ENCODE measurements around the gene DCTN4. TPM values are rescaled to one million over a fixed set of nuclear protein-coding genes. Genes with fewer than 3 reads are reported as not detected.

The DCTN4 gene
- total RNA-seq, 1 experiment from 2014 or later, result 48.5 TPM

DNA sequence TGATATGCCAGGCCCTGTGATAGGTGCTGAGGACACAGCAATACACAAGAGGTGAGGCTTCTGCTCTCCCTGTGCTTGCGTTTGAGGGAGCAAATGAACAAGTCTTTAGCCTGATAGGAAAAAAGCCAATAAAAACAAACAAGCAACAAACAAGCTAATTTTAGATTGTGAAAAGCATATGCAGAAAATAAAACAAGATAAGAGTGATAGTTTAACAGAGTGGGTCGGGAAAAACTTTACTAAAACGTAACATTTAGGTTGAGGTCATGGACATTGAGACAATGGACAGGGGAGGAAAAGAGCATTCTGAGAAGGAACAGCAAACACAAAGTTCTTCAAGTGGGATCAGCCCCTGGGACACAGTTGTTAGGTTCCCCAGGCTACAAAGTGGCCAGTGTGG, 24.0 kb upstream of the DCTN4 start:
- Histone ChIP-seq H3K18ac (ENCODE audit: insufficient read length, low read depth, low read length) (no peak overlapping the region), H3K9ac (ENCODE audit: extremely low read depth, insufficient read length, low read length) (no peak overlapping the region), H2AK5ac (ENCODE audit: insufficient read length, low read length) (no peak overlapping the region), H3K79me2 (ENCODE audit: insufficient read depth, low read length) (peaks cover 2% of the 10 kb centered on the region; the same call in 1 of the 2 replicates), H3K14ac (ENCODE audit: insufficient read depth, low read length) (no peak overlapping the region), H3K27me3 (ENCODE audit: insufficient read depth, low read length) (peaks cover 4% of the 10 kb centered on the region; the same call in 1 of the 2 replicates), H2BK15ac (ENCODE audit: low read depth, low read length) (no peak overlapping the region), H3K79me1 (ENCODE audit: insufficient read depth, low read depth, low read length, poor library complexity, severe bottlenecking) (no peaks in the 10 kb centered on the region), H3K23ac (ENCODE audit: insufficient read length, low read depth, low read length) (no peak overlapping the region), H2AFZ (ENCODE audit: low read length) (no peak overlapping the region), H3K9me3 (ENCODE audit: control insufficient read depth, low read depth, low read length) (no peaks in the 10 kb centered on the region), H3K4me2 (ENCODE audit: insufficient read depth, insufficient read length, low read length) (peak overlapping the region; percentile 3), H2BK120ac (ENCODE audit: low read depth, low read length, poor library complexity, severe bottlenecking) (no peak overlapping the region), H4K20me1 (ENCODE audit: control insufficient read depth, insufficient read depth, insufficient read length) (no peaks in the 10 kb centered on the region), H2BK12ac (ENCODE audit: insufficient read length, low read depth, low read length) (no peak overlapping the region), H3K56ac (ENCODE audit: insufficient read length, low read depth, low read length) (no peak overlapping the region), H4K91ac (ENCODE audit: insufficient read length, low read depth, low read length) (no peak overlapping the region), H4K8ac (replicated peaks; ENCODE audit: insufficient read length, low read depth, low read length) (no peak overlapping the region), H2BK20ac (ENCODE audit: low read depth, low read length, poor library complexity, severe bottlenecking) (no peak overlapping the region), H3K4ac (ENCODE audit: low read depth, low read length) (no peak overlapping the region), H3T11ph (ENCODE audit: low read length) (no peak overlapping the region), H4K5ac (ENCODE audit: insufficient read length, low read depth, low read length) (no peak overlapping the region), H3K4me1 (ENCODE audit: insufficient read depth, low read length) (peaks cover 26% of the 10 kb centered on the region), H3K23me2 (ENCODE audit: insufficient read length, low read depth, low read length, poor library complexity, severe bottlenecking) (peaks cover 13% of the 10 kb centered on the region), H2BK5ac (ENCODE audit: insufficient read length, low read length) (no peak overlapping the region), H3K27ac (ENCODE audit: insufficient read length, low read depth, low read length) (no peak overlapping the region)
- DNase-seq, result no peak
- peaks cover 28% of the 10 kb centered on the region for H3K27me3 Mint-ChIP-seq (ENCODE audit: low read depth)
- H3K36me3 Mint-ChIP-seq (ENCODE audit: insufficient read depth in 1 of 3, low read depth in 3 of 3), result peaks cover 31 to 44% (median 34%) of the 10 kb centered on the region in 3 experiments
- TF ChIP-seq, protein P1, sequence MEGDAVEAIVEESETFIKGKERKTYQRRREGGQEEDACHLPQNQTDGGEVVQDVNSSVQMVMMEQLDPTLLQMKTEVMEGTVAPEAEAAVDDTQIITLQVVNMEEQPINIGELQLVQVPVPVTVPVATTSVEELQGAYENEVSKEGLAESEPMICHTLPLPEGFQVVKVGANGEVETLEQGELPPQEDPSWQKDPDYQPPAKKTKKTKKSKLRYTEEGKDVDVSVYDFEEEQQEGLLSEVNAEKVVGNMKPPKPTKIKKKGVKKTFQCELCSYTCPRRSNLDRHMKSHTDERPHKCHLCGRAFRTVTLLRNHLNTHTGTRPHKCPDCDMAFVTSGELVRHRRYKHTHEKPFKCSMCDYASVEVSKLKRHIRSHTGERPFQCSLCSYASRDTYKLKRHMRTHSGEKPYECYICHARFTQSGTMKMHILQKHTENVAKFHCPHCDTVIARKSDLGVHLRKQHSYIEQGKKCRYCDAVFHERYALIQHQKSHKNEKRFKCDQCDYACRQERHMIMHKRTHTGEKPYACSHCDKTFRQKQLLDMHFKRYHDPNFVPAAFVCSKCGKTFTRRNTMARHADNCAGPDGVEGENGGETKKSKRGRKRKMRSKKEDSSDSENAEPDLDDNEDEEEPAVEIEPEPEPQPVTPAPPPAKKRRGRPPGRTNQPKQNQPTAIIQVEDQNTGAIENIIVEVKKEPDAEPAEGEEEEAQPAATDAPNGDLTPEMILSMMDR (conservative IDR thresholded peaks at IDR 0.05), result no peak
- H3K4me1 Mint-ChIP-seq, result peaks cover 68 to 73% of the 10 kb centered on the region in 2 experiments
- peak overlapping the region in 2 of 3 experiments; percentile 12 to 91; a peak in 2 of 7 replicates for H3K27ac Mint-ChIP-seq
- peak overlapping the region in 1 of 2 experiments; percentile 38; a peak in 3 of 5 replicates for H3K4me3 Mint-ChIP-seq
- WGBS (ENCODE audit: extremely low coverage, insufficient read length, low lambda C conversion rate), result no CpG with 5 or more reads among the region's 3 CpGs
- H3K9me3 Mint-ChIP-seq, result peaks cover 12 to 16% of the 10 kb centered on the region in 2 experiments

Measured in H9 (cell line).